OCI-LY7 (cell line): ENCODE data around the gene OR56A5.

Experiments used
- EZH2phosphoT487 ChIP-seq: fragments of 200-600 bp; sonication (generic); IDR thresholded peaks from 2 replicates; pipeline ENCODE4 v1.6.1; 2018; ENCODE audit warnings: low read depth, borderline replicate concordance, mild to moderate bottlenecking, mixed run types, antibody characterized with exemption, low read length, moderate library complexity, mixed read lengths
- TF ChIP-seq, protein P1 (sequence below): fragments of 200-600 bp; sonication (generic); conservative IDR thresholded peaks from 2 replicates; pipeline ENCODE4 v1.5.1; 2014; ENCODE audit warnings: mild to moderate bottlenecking, antibody characterized with exemption, low read length, moderate library complexity, mixed read lengths

DNA sequence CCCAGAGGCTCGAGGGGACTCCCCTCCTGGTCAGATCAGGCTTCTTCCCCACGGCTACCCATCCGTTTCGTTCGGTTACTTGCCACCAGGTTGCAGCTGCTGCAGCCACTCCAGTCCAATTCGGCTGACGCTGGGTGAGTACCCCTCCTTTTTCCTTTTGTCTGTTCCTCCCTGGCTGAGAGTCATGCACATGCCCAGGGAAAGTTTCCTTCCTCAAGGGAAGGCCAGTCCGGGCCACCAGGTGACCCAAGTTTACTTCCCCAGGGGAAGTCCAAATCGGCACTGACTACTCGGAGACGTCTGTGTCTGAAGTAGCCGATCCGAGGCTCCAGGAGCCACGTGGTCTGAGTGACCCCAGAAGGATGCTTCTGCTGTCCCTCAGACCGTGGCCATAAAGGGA is 39.5 kb downstream of the OR56A5 start:
- TF ChIP-seq, protein P1, sequence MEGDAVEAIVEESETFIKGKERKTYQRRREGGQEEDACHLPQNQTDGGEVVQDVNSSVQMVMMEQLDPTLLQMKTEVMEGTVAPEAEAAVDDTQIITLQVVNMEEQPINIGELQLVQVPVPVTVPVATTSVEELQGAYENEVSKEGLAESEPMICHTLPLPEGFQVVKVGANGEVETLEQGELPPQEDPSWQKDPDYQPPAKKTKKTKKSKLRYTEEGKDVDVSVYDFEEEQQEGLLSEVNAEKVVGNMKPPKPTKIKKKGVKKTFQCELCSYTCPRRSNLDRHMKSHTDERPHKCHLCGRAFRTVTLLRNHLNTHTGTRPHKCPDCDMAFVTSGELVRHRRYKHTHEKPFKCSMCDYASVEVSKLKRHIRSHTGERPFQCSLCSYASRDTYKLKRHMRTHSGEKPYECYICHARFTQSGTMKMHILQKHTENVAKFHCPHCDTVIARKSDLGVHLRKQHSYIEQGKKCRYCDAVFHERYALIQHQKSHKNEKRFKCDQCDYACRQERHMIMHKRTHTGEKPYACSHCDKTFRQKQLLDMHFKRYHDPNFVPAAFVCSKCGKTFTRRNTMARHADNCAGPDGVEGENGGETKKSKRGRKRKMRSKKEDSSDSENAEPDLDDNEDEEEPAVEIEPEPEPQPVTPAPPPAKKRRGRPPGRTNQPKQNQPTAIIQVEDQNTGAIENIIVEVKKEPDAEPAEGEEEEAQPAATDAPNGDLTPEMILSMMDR, result no peak
- no peak for TF ChIP-seq EZH2phosphoT487
